Measurements from ENCODE around the gene WDR49. TPM values are rescaled to one million over a fixed set of nuclear protein-coding genes. Genes with fewer than 3 reads are reported as not detected.

WDR49 gene
- total and polyA plus RNA-seq, 10 of the 15 experiments (the other 5 are each of a cell fraction or from before 2014, with no cell fraction given) = 0.05 to 0.15 TPM; not detected in 8

DNA sequence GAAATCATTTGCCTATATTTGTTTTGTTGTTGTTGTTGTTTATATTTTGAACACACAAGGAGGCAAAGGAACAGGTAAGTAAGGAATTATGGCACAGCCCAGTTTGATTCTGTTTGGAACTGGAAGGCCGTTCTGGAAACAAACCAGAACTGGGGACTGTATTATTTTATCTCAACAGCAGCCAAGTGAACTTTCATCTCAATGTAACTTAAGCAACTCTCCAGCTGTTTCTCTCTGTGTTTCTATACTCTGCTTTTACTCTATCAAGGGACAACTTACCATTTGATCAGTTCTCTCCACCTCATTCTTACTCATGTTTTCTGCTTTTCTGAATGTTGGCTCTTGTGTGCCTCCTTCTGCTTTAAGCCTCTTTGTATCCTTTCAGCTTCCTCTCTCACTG lies 16.0 kb upstream of the WDR49 start (continued):
- TF ChIP-seq ATF2 (IDR thresholded peaks at IDR 0.05; ENCODE audit: low read length) = no peak

DNA sequence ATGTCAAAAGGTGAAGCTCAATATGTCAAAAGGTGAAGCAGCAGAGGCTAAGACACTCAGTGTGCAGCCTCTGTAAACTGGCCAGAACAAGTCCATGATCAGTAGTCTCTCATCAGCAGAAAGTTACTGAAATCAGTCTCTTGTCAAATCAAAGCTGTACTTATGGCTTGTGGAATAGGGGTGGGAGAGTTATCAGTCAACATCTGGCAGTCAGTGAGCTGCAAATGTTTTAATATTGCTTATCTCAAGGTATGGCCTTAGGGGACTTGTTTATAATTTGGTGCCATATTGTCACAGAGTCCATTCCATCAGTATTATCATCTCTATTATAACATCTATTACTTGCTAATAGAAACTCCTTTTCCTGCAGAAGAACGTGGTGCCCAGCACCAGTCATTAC lies 14.9 kb upstream of the WDR49 start:
- FAIRE-seq = no peak
- CTCF ChIA-PET = interaction anchor here (2.1 to 2.6 kb wide), 2 partner anchors 16 to 72 kb away, joined by 7 to 18 read pairs; no protein-coding TSS in a partner anchor
- no peak overlapping the region for H2AFZ ChIP-seq (ENCODE audit: control insufficient read depth, low read depth, low read length)
- no peaks in the 10 kb centered on the region for H3K79me2 ChIP-seq (ENCODE audit: control insufficient read depth, insufficient read depth, low read length)
- SMC1A ChIA-PET (ENCODE audit: uncharacterized antibody, unreplicated experiment) = interaction anchor here (1.4 kb wide), 1 partner anchor 68 kb away, joined by 3 read pairs; no protein-coding TSS in a partner anchor
- no peak for DNase-seq (ENCODE audit: low read depth, low spot score)
- intact Hi-C loops (cut with micrococcal nuclease; ENCODE audit: unreplicated experiment) = no loop called here
- no TSS peak for BruUV-seq (replicated peaks)
- H3K36me3 ChIP-seq (ENCODE audit: control insufficient read depth in 2 of 2, insufficient read depth in 2 of 2, low read length in 1 of 2) = peaks cover 0 to 2% of the 10 kb centered on the region in 2 experiments; a peak in 1 of 4 replicates
- ATAC-seq = no peak
- H3K9me3 ChIP-seq (replicated peaks; ENCODE audit: control insufficient read depth, insufficient read depth, low read length) = no peaks in the 10 kb centered on the region
- H3K4me1 ChIP-seq (ENCODE audit: control insufficient read depth, insufficient read depth, low read length) = no peaks in the 10 kb centered on the region
- no peak overlapping the region for H3K4me3 ChIP-seq
- H3K4me2 ChIP-seq (ENCODE audit: control insufficient read depth, insufficient read depth) = no peak overlapping the region
- no peak overlapping the region for H3K27ac ChIP-seq (ENCODE audit: control insufficient read depth, insufficient read depth)
- in situ Hi-C loops (cut with MboI) = no loop called here
- 94% methylated on average over 1 of the region's 1 CpG for WGBS (ENCODE audit: insufficient coverage, insufficient replicate concordance, low lambda C conversion rate, missing lambda C conversion rate)
- H4K20me1 ChIP-seq (ENCODE audit: control insufficient read depth, insufficient read depth) = no peaks in the 10 kb centered on the region
- no peak overlapping the region for H3K9ac ChIP-seq (ENCODE audit: control insufficient read depth, insufficient read depth, low read length)
- RAD21 ChIA-PET (ENCODE audit: unreplicated experiment) = no interaction called here
- POLR2A ChIA-PET = no interaction called here
- H3K27me3 ChIP-seq (replicated peaks in 1 of 2; ENCODE audit: control insufficient read depth in 2 of 2, insufficient read depth in 2 of 2, low read length in 1 of 2) = no peaks in the 10 kb centered on the region
- TF ChIP-seq IRF5 (IDR thresholded peaks at IDR 0.05; ENCODE audit: borderline replicate concordance) (no peak), ZNF592 (IDR thresholded peaks at IDR 0.05) (no peak), MXI1 (IDR thresholded peaks at IDR 0.05; ENCODE audit: low read depth, low read length) (no peak), ETV6 (conservative IDR thresholded peaks at IDR 0.05 in 1 of 2, IDR thresholded peaks at IDR 0.05 in 1 of 2; ENCODE audit: borderline replicate concordance in 1 of 2, low read depth in 1 of 2) (no peak), GATAD2B (conservative IDR thresholded peaks at IDR 0.05; ENCODE audit: low read depth) (no peak), FOXM1 (IDR thresholded peaks at IDR 0.05; ENCODE audit: low read depth, low read length) (no peak), FOXK2 (IDR thresholded peaks at IDR 0.05) (no peak), MYC (IDR thresholded peaks at IDR 0.05; ENCODE audit: insufficient read depth, insufficient read length, insufficient replicate concordance, low read length, severe bottlenecking) (no peak), RAD51 (IDR thresholded peaks at IDR 0.05) (no peak), SRF (IDR thresholded peaks at IDR 0.05; ENCODE audit: low read depth in 2 of 2, low read length in 2 of 2) (no peak)
- TF ChIP-seq, protein P1, sequence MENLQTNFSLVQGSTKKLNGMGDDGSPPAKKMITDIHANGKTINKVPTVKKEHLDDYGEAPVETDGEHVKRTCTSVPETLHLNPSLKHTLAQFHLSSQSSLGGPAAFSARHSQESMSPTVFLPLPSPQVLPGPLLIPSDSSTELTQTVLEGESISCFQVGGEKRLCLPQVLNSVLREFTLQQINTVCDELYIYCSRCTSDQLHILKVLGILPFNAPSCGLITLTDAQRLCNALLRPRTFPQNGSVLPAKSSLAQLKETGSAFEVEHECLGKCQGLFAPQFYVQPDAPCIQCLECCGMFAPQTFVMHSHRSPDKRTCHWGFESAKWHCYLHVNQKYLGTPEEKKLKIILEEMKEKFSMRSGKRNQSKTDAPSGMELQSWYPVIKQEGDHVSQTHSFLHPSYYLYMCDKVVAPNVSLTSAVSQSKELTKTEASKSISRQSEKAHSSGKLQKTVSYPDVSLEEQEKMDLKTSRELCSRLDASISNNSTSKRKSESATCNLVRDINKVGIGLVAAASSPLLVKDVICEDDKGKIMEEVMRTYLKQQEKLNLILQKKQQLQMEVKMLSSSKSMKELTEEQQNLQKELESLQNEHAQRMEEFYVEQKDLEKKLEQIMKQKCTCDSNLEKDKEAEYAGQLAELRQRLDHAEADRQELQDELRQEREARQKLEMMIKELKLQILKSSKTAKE (IDR thresholded peaks at IDR 0.05; ENCODE audit: low read depth, poor library complexity, severe bottlenecking) = no peak
